Suprapubic skin (tissue), 4 donors: ENCODE data around the gene NRP1. TPM values are rescaled to one million over a fixed set of nuclear protein-coding genes. Genes with fewer than 3 reads are reported as not detected.

ENCODE experiments used
- DNase-seq, 2 donors: peaks; one replicate each; pipeline ENCODE4 v3.0.0-alpha.2; 2019; ENCODE audit warnings: low spot score in 2 of 2
- H3K27ac ChIP-seq: fragments of 200-600 bp; sonication (generic); one replicate; pipeline ENCODE4 v1.5.1; 2019
- H3K27me3 ChIP-seq: fragments of 200-600 bp; sonication (generic); one replicate; pipeline ENCODE4 v1.5.1; 2019
- H3K36me3 ChIP-seq: fragments of 200-600 bp; sonication (generic); one replicate; pipeline ENCODE4 v1.5.1; 2019
- H3K4me1 ChIP-seq: fragments of 200-600 bp; sonication (generic); one replicate; pipeline ENCODE4 v1.5.1; 2019
- H3K4me3 ChIP-seq: fragments of 200-600 bp; sonication (generic); one replicate; pipeline ENCODE4 v1.5.1; 2019; ENCODE audit warnings: mild to moderate bottlenecking
- H3K9me3 ChIP-seq: fragments of 200-600 bp; sonication (generic); one replicate; pipeline ENCODE4 v1.5.1; 2019
- CTCF ChIP-seq, 2 donors: fragments of 200-600 bp in 1 of 2; fragments of 450-650 bp in 1 of 2; sonication (generic) in 1 of 2; IDR thresholded peaks; one replicate each; pipeline ENCODE4 v1.5.1; 2016 to 2019; ENCODE audit warnings: antibody characterized with exemption in 2 of 2, mild to moderate bottlenecking in 1 of 2, moderate library complexity in 1 of 2
- EP300 ChIP-seq: sonication (generic); formaldehyde crosslinking; IDR thresholded peaks from one replicate; pipeline ENCODE4 v1.6.1; 2017; ENCODE audit warnings: antibody characterized with exemption
- POLR2A ChIP-seq, 2 donors: fragments of 450-650 bp; IDR thresholded peaks; one replicate each; pipeline ENCODE4 v1.6.1; 2017; ENCODE audit warnings: antibody characterized with exemption in 2 of 2, mild to moderate bottlenecking in 2 of 2, moderate library complexity in 2 of 2
- POLR2AphosphoS5 ChIP-seq, 3 donors: sonication (generic); formaldehyde crosslinking; IDR thresholded peaks; one replicate each; pipeline ENCODE4 v1.6.1; 2017; ENCODE audit warnings: antibody characterized with exemption in 3 of 3
- WGBS: methylation state at CpG from one replicate; pipeline ENCODE4 v1.1.5; 2018; 5-methylcytosine and 5-hydroxymethylcytosine counted together
- total RNA-seq, 4 donors: library from RNA; depleted of rRNA; stranded (reverse); fragments of >200 nt; gene quantifications; one replicate each; pipeline ENCODE4 v1.1.0, GENCODE V29; 2016

Gene NRP1
- total RNA-seq, 4 donors from 2014 or later = 9.5 to 23.7 (median 18.2) TPM

GRCh38 chr10:33215154-33215553, 119.3 kb downstream of the NRP1 start:
- H3K27ac ChIP-seq = no peak overlapping the region
- peaks cover 3% of the 10 kb centered on the region for H3K4me1 ChIP-seq
- no peak for TF ChIP-seq POLR2A (IDR thresholded peaks at IDR 0.05)
- no peak for TF ChIP-seq EP300
- no peak for TF ChIP-seq POLR2AphosphoS5 (IDR thresholded peaks at IDR 0.05)
- TF ChIP-seq CTCF (IDR thresholded peaks at IDR 0.05) = no peak
- peaks cover 38% of the 10 kb centered on the region for H3K36me3 ChIP-seq
- no peaks in the 10 kb centered on the region for H3K9me3 ChIP-seq
- DNase-seq = no peak
- WGBS = 68% methylated on average over 2 of the region's 2 CpGs
- no peaks in the 10 kb centered on the region for H3K27me3 ChIP-seq
- H3K4me3 ChIP-seq = no peak overlapping the region

- no peaks in the 10 kb centered on the region for H3K27me3 ChIP-seq
- WGBS = 93% methylated on average over 4 of the region's 4 CpGs
- H3K27ac ChIP-seq = no peak overlapping the region
- TF ChIP-seq EP300 (no peak), POLR2A (IDR thresholded peaks at IDR 0.05) (no peak), POLR2AphosphoS5 (IDR thresholded peaks at IDR 0.05) (no peak), CTCF (IDR thresholded peaks at IDR 0.05) (no peak)
- no peak for DNase-seq
- H3K36me3 ChIP-seq = peaks cover 42% of the 10 kb centered on the region
- no peaks in the 10 kb centered on the region for H3K9me3 ChIP-seq
- H3K4me3 ChIP-seq = no peak overlapping the region
- peaks cover 3% of the 10 kb centered on the region for H3K4me1 ChIP-seq
Measured at GRCh38 chr10:33214174-33214573, 120.3 kb downstream of the NRP1 start.

- 86% methylated on average over 4 of the region's 4 CpGs for WGBS
- peaks cover 27% of the 10 kb centered on the region for H3K36me3 ChIP-seq
Measured at GRCh38 chr10:33212061-33212748, 122.3 kb downstream of the NRP1 start.

GRCh38 chr10:33211106-33211878, 123.2 kb downstream of the NRP1 start:
- Histone ChIP-seq H3K36me3 (peaks cover 32% of the 10 kb centered on the region), H3K4me3 (no peak overlapping the region), H3K27ac (peak overlapping the region; percentile 31), H3K27me3 (no peaks in the 10 kb centered on the region), H3K4me1 (peaks cover 3% of the 10 kb centered on the region), H3K9me3 (no peaks in the 10 kb centered on the region)
- DNase-seq = no peak
- TF ChIP-seq POLR2A (IDR thresholded peaks at IDR 0.05) (no peak), CTCF (IDR thresholded peaks at IDR 0.05) (no peak), POLR2AphosphoS5 (IDR thresholded peaks at IDR 0.05) (no peak), EP300 (no peak)
- 54% methylated on average over 10 of the region's 10 CpGs for WGBS

More at GRCh38 chr10:33212061-33212748, 122.3 kb downstream of the NRP1 start:
- no peak for DNase-seq
- Histone ChIP-seq H3K4me1 (peaks cover 3% of the 10 kb centered on the region), H3K27ac (peak overlapping the region; percentile 31), H3K27me3 (no peaks in the 10 kb centered on the region), H3K9me3 (no peaks in the 10 kb centered on the region), H3K4me3 (no peak overlapping the region)
- TF ChIP-seq CTCF (IDR thresholded peaks at IDR 0.05) (no peak), POLR2AphosphoS5 (IDR thresholded peaks at IDR 0.05) (no peak), EP300 (no peak), POLR2A (IDR thresholded peaks at IDR 0.05) (no peak)

DNA sequence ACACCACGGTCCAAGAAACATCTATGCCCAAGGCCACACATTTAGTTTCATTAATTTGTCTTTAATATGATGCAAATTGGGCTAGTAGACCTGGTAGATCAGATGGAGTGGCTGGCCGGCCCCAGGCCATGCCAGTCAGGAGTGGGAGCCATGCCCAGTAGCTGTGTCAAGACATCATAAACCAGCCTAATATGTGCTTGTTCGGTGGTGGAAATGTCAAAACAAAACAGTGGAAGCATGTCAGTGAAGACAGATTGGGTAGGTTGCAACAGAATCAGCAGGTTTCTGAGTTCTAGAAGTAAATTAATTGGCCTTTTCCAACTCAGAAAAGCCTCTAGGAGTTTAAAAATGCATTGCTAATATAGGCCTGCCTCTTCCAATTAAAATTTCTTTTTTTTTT, 124.7 kb downstream of the NRP1 start:
- DNase-seq = no peak
- WGBS = 70% methylated on average over 3 of the region's 3 CpGs
- Histone ChIP-seq H3K9me3 (no peaks in the 10 kb centered on the region), H3K27ac (no peak overlapping the region), H3K4me1 (peaks cover 3% of the 10 kb centered on the region), H3K4me3 (no peak overlapping the region), H3K36me3 (peaks cover 36% of the 10 kb centered on the region), H3K27me3 (no peaks in the 10 kb centered on the region)
- no peak for TF ChIP-seq EP300
